GM21786 (cell line): ENCODE measurements around the gene PDE9A.

ENCODE experiments used
- ATAC-seq: cut with Tn5 transposase; IDR thresholded peaks from one replicate; pipeline ENCODE4 v1.9.1; 2021; ENCODE audit not compliant: unreplicated experiment

The PDE9A gene

GRCh38 chr21:42753804-42754203 lies 100.4 kb downstream of the PDE9A start:
- ATAC-seq: no peak

GRCh38 chr21:42754270-42754933 lies 101.0 kb downstream of the PDE9A start:
- no peak for ATAC-seq

- ATAC-seq: no peak
Observed at GRCh38 chr21:42755031-42755665, 101.7 kb downstream of the PDE9A start.

GRCh38 chr21:42755766-42756579 lies 102.6 kb downstream of the PDE9A start:
- no peak for ATAC-seq

GRCh38 chr21:42756580-42757250 lies 103.3 kb downstream of the PDE9A start:
- no peak for ATAC-seq

- ATAC-seq: no peak
Observed at GRCh38 chr21:42757422-42757821, 104.0 kb downstream of the PDE9A start.

GRCh38 chr21:42757826-42758655 lies 104.6 kb downstream of the PDE9A start:
- ATAC-seq: no peak

GRCh38 chr21:42758721-42759593 lies 105.5 kb downstream of the PDE9A start:
- no peak for ATAC-seq

- no peak for ATAC-seq
Observed at GRCh38 chr21:42759594-42759927, 106.1 kb downstream of the PDE9A start.

- ATAC-seq: no peak
Observed at GRCh38 chr21:42760361-42760950, 107.0 kb downstream of the PDE9A start.

- no peak for ATAC-seq
Observed at GRCh38 chr21:42760951-42761751, 107.7 kb downstream of the PDE9A start.

GRCh38 chr21:42761776-42762335 lies 108.4 kb downstream of the PDE9A start:
- ATAC-seq: no peak

- ATAC-seq: no peak
Observed at GRCh38 chr21:42763581-42764442, 110.4 kb downstream of the PDE9A start.

- ATAC-seq: no peak
Observed at GRCh38 chr21:42764443-42764760, 111.0 kb downstream of the PDE9A start.

- no peak for ATAC-seq
Observed at GRCh38 chr21:42764883-42765282, 111.5 kb downstream of the PDE9A start.

- no peak for ATAC-seq
Observed at GRCh38 chr21:42765656-42766055, 112.2 kb downstream of the PDE9A start.

- no peak for ATAC-seq
Observed at GRCh38 chr21:42766739-42767560, 113.5 kb downstream of the PDE9A start.
